ENCODE measurements around the gene AAK1. TPM values are rescaled to one million over a fixed set of nuclear protein-coding genes. Genes with fewer than 3 reads are reported as not detected.

The AAK1 gene
- total and polyA plus RNA-seq, 2 of the 13 experiments (the other 11 are each of a cell fraction or from before 2014, with no cell fraction given), result 9.8 to 10.3 TPM

- TF ChIP-seq BORCS8-MEF2B (CRISPR knock-in tag; IDR thresholded peaks at IDR 0.05), result no peak
- peak; percentile 25; the same call in 1 of the 2 replicates for TF ChIP-seq MED1 (CRISPR knock-in tag; IDR thresholded peaks at IDR 0.05)
- no peak for TF ChIP-seq ZMAT5 (CRISPR knock-in tag; IDR thresholded peaks at IDR 0.05; ENCODE audit: borderline replicate concordance, low read depth)
- TF ChIP-seq PRMT3 (CRISPR knock-in tag; IDR thresholded peaks at IDR 0.05; ENCODE audit: borderline replicate concordance, low read depth), result no peak
- no peak for TF ChIP-seq KAT7 (CRISPR knock-in tag; IDR thresholded peaks at IDR 0.05; ENCODE audit: borderline replicate concordance)
- TF ChIP-seq KLF15 (CRISPR knock-in tag; IDR thresholded peaks at IDR 0.05; ENCODE audit: borderline replicate concordance), result no peak
- no peak for TF ChIP-seq CENPBD1 (CRISPR knock-in tag; IDR thresholded peaks at IDR 0.05; ENCODE audit: borderline replicate concordance, low read depth)
- no peak for TF ChIP-seq HIC2 (CRISPR knock-in tag; IDR thresholded peaks at IDR 0.05; ENCODE audit: low read depth)
- TF ChIP-seq ZFP91 (CRISPR knock-in tag; IDR thresholded peaks at IDR 0.05; ENCODE audit: borderline replicate concordance), result no peak
- no peak for TF ChIP-seq PLSCR1 (CRISPR knock-in tag; IDR thresholded peaks at IDR 0.05; ENCODE audit: borderline replicate concordance)
- TF ChIP-seq NFE2L2 (IDR thresholded peaks at IDR 0.05; ENCODE audit: low read length), result no peak
- TF ChIP-seq MTA1 (CRISPR knock-in tag; IDR thresholded peaks at IDR 0.05; ENCODE audit: borderline replicate concordance), result no peak
- TF ChIP-seq POLR2AphosphoS2 (IDR thresholded peaks at IDR 0.05; ENCODE audit: low read depth, low read length), result no peak
- TF ChIP-seq PPARG (CRISPR knock-in tag; conservative IDR thresholded peaks at IDR 0.05), result peak; percentile 79
- no peak for TF ChIP-seq ZNF354B (CRISPR knock-in tag; IDR thresholded peaks at IDR 0.05)
- 0 out of 2 replicates have a peak, but pooled peaks have one; percentile 33 for TF ChIP-seq POGZ (CRISPR knock-in tag; IDR thresholded peaks at IDR 0.05)
- no peak for TF ChIP-seq JUND (CRISPR knock-in tag; IDR thresholded peaks at IDR 0.05)
- TF ChIP-seq ZNF580 (CRISPR knock-in tag; IDR thresholded peaks at IDR 0.05; ENCODE audit: borderline replicate concordance, low read depth), result no peak
- TF ChIP-seq MXD1 (CRISPR knock-in tag; IDR thresholded peaks at IDR 0.05), result no peak
- TF ChIP-seq ZNF207 (IDR thresholded peaks at IDR 0.05; ENCODE audit: borderline replicate concordance), result no peak
- TF ChIP-seq NR2C2 (CRISPR knock-in tag; IDR thresholded peaks at IDR 0.05; ENCODE audit: borderline replicate concordance), result no peak
- peak; percentile 21; the same call in 1 of the 2 replicates for TF ChIP-seq CREB1 (IDR thresholded peaks at IDR 0.05)
- TF ChIP-seq CREB1 (CRISPR knock-in tag; IDR thresholded peaks at IDR 0.05), result peak; percentile 46; the same call in 1 of the 2 replicates
- TF ChIP-seq MAFK (conservative IDR thresholded peaks at IDR 0.05 in 1 of 2, IDR thresholded peaks at IDR 0.05 in 1 of 2; ENCODE audit: low read length in 2 of 2), result no peak
- TF ChIP-seq IRF2 (CRISPR knock-in tag; IDR thresholded peaks at IDR 0.05), result no peak
- no peak for TF ChIP-seq ZNF143 (CRISPR knock-in tag; IDR thresholded peaks at IDR 0.05)
- no peak for TF ChIP-seq MLLT10 (CRISPR knock-in tag; IDR thresholded peaks at IDR 0.05)
These were observed 143.6 kb downstream of the AAK1 start (continued) for GRCh38 chr2:69499966-69500365.
